PFSK-1 (cell line): ENCODE data around the gene GTF2A1.

ENCODE experiments used
- FOXP2 ChIP-seq: optimal IDR thresholded peaks from 2 replicates; pipeline ENCODE3; 2011; ENCODE audit warnings: borderline replicate concordance, control low read depth, inconsistent platforms; ENCODE audit not compliant: insufficient read depth; ENCODE audit errors: extremely low read length, extremely low read depth
- POLR2AphosphoS5 ChIP-seq: IDR thresholded peaks from 2 replicates; pipeline ENCODE4 v1.6.1; 2012; ENCODE audit warnings: low read depth, mild to moderate bottlenecking, control low read depth, low read length, moderate library complexity
- REST ChIP-seq, 2 experiments: IDR thresholded peaks; 2 replicates each; pipeline versions ENCODE4 v1.6.1 to v1.8.0; 2011 to 2012; ENCODE audit warnings: low read depth in 2 of 2, low read length in 2 of 2, control low read depth in 1 of 2, inconsistent platforms in 1 of 2, mild to moderate bottlenecking in 1 of 2, moderate library complexity in 1 of 2; ENCODE audit not compliant: insufficient read depth in 1 of 2
- SIN3A ChIP-seq: IDR thresholded peaks from 2 replicates; pipeline ENCODE4 v1.6.1; 2012; ENCODE audit warnings: mild to moderate bottlenecking, low read length, moderate library complexity, borderline replicate concordance; ENCODE audit not compliant: insufficient read depth
- TAF1 ChIP-seq: IDR thresholded peaks from 2 replicates; pipeline ENCODE4 v1.6.1; 2012; ENCODE audit warnings: low read length, control low read depth, borderline replicate concordance; ENCODE audit not compliant: insufficient read depth

The GTF2A1 gene

GRCh38 chr14:81256289-81256960 is 35.7 kb upstream of the GTF2A1 start:
- no peak for TF ChIP-seq FOXP2
- TF ChIP-seq SIN3A, result no peak
- TF ChIP-seq REST (IDR thresholded peaks at IDR 0.05; ENCODE audit: insufficient read depth in 1 of 2, low read depth in 2 of 2, low read length in 2 of 2), result no peak
- TF ChIP-seq POLR2AphosphoS5, result no peak
- no peak for TF ChIP-seq TAF1

- no peak for TF ChIP-seq REST (IDR thresholded peaks at IDR 0.05; ENCODE audit: insufficient read depth in 1 of 2, low read depth in 2 of 2, low read length in 2 of 2)
- no peak for TF ChIP-seq TAF1
- TF ChIP-seq FOXP2, result no peak
- no peak for TF ChIP-seq POLR2AphosphoS5
Observed at GRCh38 chr14:81252278-81252677, 31.5 kb upstream of the GTF2A1 start.

DNA sequence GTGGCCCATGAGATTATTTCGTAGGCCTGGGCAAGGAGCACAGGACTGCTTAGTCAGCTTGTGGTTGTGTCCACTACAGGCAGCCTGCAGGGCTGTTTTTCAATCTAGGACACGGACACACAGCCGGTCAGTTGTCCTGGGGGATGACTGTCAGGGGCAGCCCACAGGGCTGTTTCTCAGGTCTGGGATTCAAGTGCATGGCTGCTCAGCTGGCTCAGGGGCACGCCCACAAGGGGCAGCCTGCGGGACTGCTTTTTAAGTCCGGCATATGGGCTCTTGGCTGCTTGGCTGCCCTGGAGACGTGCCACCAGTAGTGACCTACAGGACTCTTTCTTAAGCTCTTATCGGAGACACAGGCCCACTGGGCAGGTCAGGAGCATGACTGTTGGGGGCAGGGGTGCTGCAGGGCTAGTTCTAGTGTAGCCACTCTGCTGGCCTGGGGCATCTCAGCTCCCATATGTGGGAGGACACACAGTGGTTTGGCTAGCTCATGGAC is 26.6 kb upstream of the GTF2A1 start:
- TF ChIP-seq SIN3A (no peak), REST (IDR thresholded peaks at IDR 0.05; ENCODE audit: insufficient read depth in 1 of 2, low read depth in 2 of 2, low read length in 2 of 2) (no peak), POLR2AphosphoS5 (no peak), TAF1 (no peak), FOXP2 (no peak)

DNA sequence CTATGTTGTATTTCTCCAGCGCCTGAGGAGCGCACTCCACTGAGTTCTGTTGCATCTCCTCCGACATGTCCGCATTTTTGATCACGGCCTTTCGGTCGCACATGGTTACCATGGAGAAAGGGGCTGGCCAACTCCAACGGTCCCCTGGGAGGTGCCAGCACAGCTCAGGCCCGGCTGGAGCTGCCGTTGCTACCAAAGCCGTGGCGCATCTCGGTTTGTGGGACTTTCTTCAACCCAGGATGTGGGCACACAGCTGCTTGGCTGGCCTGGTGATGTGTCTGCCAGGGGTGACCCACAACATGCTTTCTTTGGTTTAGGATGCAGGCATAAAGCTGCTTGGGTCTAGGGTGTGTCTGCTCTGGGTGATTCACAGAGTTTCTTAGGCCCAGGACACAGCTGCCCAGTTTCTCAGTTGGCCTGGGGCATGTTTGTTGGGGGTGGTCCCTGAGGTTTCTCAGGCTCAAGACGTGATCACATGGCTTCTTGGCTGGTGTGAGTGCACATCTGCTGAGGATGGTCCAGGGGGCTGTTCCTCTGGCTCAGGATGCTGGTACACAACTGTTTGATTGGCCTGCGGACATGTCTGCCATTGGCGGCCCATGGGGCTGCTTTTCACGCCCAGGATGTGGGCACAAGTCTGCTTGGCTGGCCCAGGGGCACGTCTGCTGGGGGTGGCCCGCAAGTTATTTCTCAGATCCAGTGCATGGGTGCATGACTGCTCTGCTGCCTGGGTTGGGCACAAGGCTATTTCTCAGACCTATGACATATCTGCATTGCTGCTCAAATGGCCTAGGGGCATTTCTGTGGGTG is 25.9 kb upstream of the GTF2A1 start:
- TF ChIP-seq TAF1 (no peak), SIN3A (no peak), POLR2AphosphoS5 (no peak), FOXP2 (no peak), REST (IDR thresholded peaks at IDR 0.05; ENCODE audit: insufficient read depth in 1 of 2, low read depth in 2 of 2, low read length in 2 of 2) (no peak)
